ENCODE data around the gene DENND4C. TPM values are rescaled to one million over a fixed set of nuclear protein-coding genes. Genes with fewer than 3 reads are reported as not detected.

DENND4C gene
- total RNA-seq, 1 experiment from 2014 or later = 26.6 TPM

- H3K4me2 ChIP-seq (ENCODE audit: insufficient read depth, insufficient read length, low read length) = no peak overlapping the region
- H4K20me1 ChIP-seq (ENCODE audit: control insufficient read depth, insufficient read depth, insufficient read length) = no peaks in the 10 kb centered on the region
- H3K79me1 ChIP-seq (ENCODE audit: insufficient read depth, low read depth, low read length, poor library complexity, severe bottlenecking) = no peaks in the 10 kb centered on the region
- no peak overlapping the region for H4K91ac ChIP-seq (ENCODE audit: insufficient read length, low read depth, low read length)
- Mint-ChIP-seq H3K4me1 (peaks cover 6 to 8% of the 10 kb centered on the region in 2 experiments; a peak in 3 of 4 replicates), H3K36me3 (ENCODE audit: insufficient read depth in 1 of 3, low read depth in 3 of 3) (peaks cover 0 to 5% (median 4%) of the 10 kb centered on the region in 3 experiments; a peak in 3 of 7 replicates), H3K27ac (peak overlapping the region in 1 of 3 experiments; percentile 80; a peak in 2 of 7 replicates), H3K4me3 (no peak overlapping the region), H3K9me3 (no peaks in the 10 kb centered on the region), H3K27me3 (ENCODE audit: low read depth) (no peaks in the 10 kb centered on the region)
- H3K23ac ChIP-seq (ENCODE audit: insufficient read length, low read depth, low read length) = no peak overlapping the region
- H3K27ac ChIP-seq (ENCODE audit: insufficient read length, low read depth, low read length) = no peak overlapping the region
- no peak overlapping the region for H3K18ac ChIP-seq (ENCODE audit: insufficient read length, low read depth, low read length)
- H2BK120ac ChIP-seq (ENCODE audit: low read depth, low read length, poor library complexity, severe bottlenecking) = no peak overlapping the region
- whole genome bisulfite sequencing (ENCODE audit: extremely low coverage, insufficient read length, low lambda C conversion rate) = no CpG with 5 or more reads among the region's 4 CpGs
- H2BK12ac ChIP-seq (ENCODE audit: insufficient read length, low read depth, low read length) = no peak overlapping the region
- H4K5ac ChIP-seq (ENCODE audit: insufficient read length, low read depth, low read length) = no peak overlapping the region
- no peak overlapping the region for H3K9ac ChIP-seq (ENCODE audit: extremely low read depth, insufficient read length, low read length)
- H3K27me3 ChIP-seq (ENCODE audit: insufficient read depth, low read length) = no peaks in the 10 kb centered on the region
- H3K4me1 ChIP-seq (ENCODE audit: insufficient read depth, low read length) = no peaks in the 10 kb centered on the region; the same call in 1 of the 2 replicates
- no peak overlapping the region for H4K8ac ChIP-seq (replicated peaks; ENCODE audit: insufficient read length, low read depth, low read length)
- no peak overlapping the region for H3K56ac ChIP-seq (ENCODE audit: insufficient read length, low read depth, low read length)
- no peaks in the 10 kb centered on the region for H3K79me2 ChIP-seq (ENCODE audit: insufficient read depth, low read length)
- H3T11ph ChIP-seq (ENCODE audit: low read length) = no peak overlapping the region
- H2BK5ac ChIP-seq (ENCODE audit: insufficient read length, low read length) = no peak overlapping the region
- H2BK20ac ChIP-seq (ENCODE audit: low read depth, low read length, poor library complexity, severe bottlenecking) = no peak overlapping the region
- H2AK5ac ChIP-seq (ENCODE audit: insufficient read length, low read length) = no peak overlapping the region
- no peaks in the 10 kb centered on the region for H3K23me2 ChIP-seq (ENCODE audit: insufficient read length, low read depth, low read length, poor library complexity, severe bottlenecking)
- TF ChIP-seq CTCF (conservative IDR thresholded peaks at IDR 0.05) = no peak
- DNase-seq = no peak
- no peak overlapping the region for H2BK15ac ChIP-seq (ENCODE audit: low read depth, low read length)
- H3K14ac ChIP-seq (ENCODE audit: insufficient read depth, low read length) = no peak overlapping the region
- H3K4ac ChIP-seq (ENCODE audit: low read depth, low read length) = no peak overlapping the region
- no peaks in the 10 kb centered on the region for H3K9me3 ChIP-seq (ENCODE audit: control insufficient read depth, low read depth, low read length)
- H2AFZ ChIP-seq (ENCODE audit: low read length) = no peak overlapping the region
Observed at GRCh38 chr9:19223724-19224123, 6.8 kb upstream of the DENND4C start.

Data from H9 (cell line).